HG03196 (cell line): ENCODE results near the gene RCBTB1.
A peak's percentile ranks its signal among the peaks of the same experiment; 100 is the strongest.

Experiments used
- ATAC-seq: cut with Tn5 transposase; IDR thresholded peaks from one replicate; pipeline ENCODE4 v1.9.1; 2021; ENCODE audit not compliant: unreplicated experiment

The RCBTB1 gene

GRCh38 chr13:49561062-49561410 lies 24.3 kb downstream of the RCBTB1 start:
- no peak for ATAC-seq

- ATAC-seq: no peak
Observed at GRCh38 chr13:49560270-49561061, 24.9 kb downstream of the RCBTB1 start.

- ATAC-seq: no peak
Observed at GRCh38 chr13:49559006-49559405, 26.4 kb downstream of the RCBTB1 start.

GRCh38 chr13:49554387-49554786 lies 31.0 kb downstream of the RCBTB1 start:
- ATAC-seq: no peak

GRCh38 chr13:49553888-49554287 lies 31.5 kb downstream of the RCBTB1 start:
- no peak for ATAC-seq

GRCh38 chr13:49550942-49551644 lies 34.3 kb downstream of the RCBTB1 start:
- no peak for ATAC-seq

- ATAC-seq: no peak
Observed at GRCh38 chr13:49549289-49549688, 36.1 kb downstream of the RCBTB1 start.

- ATAC-seq: no peak
Observed at GRCh38 chr13:49546561-49546960, 38.8 kb downstream of the RCBTB1 start.

- ATAC-seq: no peak
Observed at GRCh38 chr13:49545661-49546060, 39.7 kb downstream of the RCBTB1 start.

GRCh38 chr13:49543656-49544055 lies 41.7 kb downstream of the RCBTB1 start:
- ATAC-seq: no peak

GRCh38 chr13:49540552-49540951 lies 44.8 kb downstream of the RCBTB1 start:
- no peak for ATAC-seq

- no peak for ATAC-seq
Observed at GRCh38 chr13:49539746-49540145, 45.6 kb downstream of the RCBTB1 start.

- no peak for ATAC-seq
Observed at GRCh38 chr13:49539313-49539712, 46.0 kb downstream of the RCBTB1 start.

GRCh38 chr13:49538404-49538803 lies 47.0 kb downstream of the RCBTB1 start:
- no peak for ATAC-seq

GRCh38 chr13:49536144-49536873 lies 49.0 kb downstream of the RCBTB1 start:
- no peak for ATAC-seq

GRCh38 chr13:49533591-49534269 lies 51.6 kb downstream of the RCBTB1 start:
- ATAC-seq: no peak

GRCh38 chr13:49533011-49533410 lies 52.3 kb downstream of the RCBTB1 start:
- no peak for ATAC-seq

- no peak for ATAC-seq
Observed at GRCh38 chr13:49532593-49532992, 52.8 kb downstream of the RCBTB1 start.

- peak; percentile 50 for ATAC-seq
Observed at GRCh38 chr13:49530457-49530856, 54.9 kb downstream of the RCBTB1 start.

- no peak for ATAC-seq
Observed at GRCh38 chr13:49528161-49528560, 57.2 kb downstream of the RCBTB1 start.

- ATAC-seq: no peak
Observed at GRCh38 chr13:49527123-49527522, 58.2 kb downstream of the RCBTB1 start.
